HG03571 (cell line): ENCODE data around the gene DBP.
"Not testable (repeated sequence)": the region's sequence is repeated elsewhere in the genome, so short reads cannot be mapped to it uniquely, and the experiment has no call there.

Experiments used
- ATAC-seq: cut with Tn5 transposase; IDR thresholded peaks from one replicate; pipeline ENCODE4 v1.9.1; 2021; ENCODE audit not compliant: unreplicated experiment

DBP gene

GRCh38 chr19:48668332-48668731, 31.2 kb upstream of the DBP start:
- no peak for ATAC-seq

DNA sequence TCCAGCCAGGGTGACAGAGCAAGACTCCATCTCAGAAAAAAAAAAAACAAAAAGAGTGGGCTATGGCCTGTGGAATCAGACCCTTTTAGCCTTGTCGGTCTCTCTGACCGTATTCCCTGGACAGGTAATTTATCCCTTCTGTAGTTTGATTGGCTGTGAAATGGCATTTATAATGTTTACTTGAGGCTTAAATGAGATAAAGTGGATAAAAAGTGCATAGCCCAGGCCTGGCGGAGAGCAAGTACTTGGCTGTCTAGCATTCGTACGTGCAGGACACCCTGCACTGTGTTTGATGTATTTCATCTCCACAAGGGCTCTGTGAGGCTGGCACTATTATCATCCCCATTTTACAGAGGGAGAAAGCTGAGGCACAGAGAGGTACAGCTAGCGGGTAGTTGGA, 28.6 kb upstream of the DBP start:
- no peak for ATAC-seq

DNA sequence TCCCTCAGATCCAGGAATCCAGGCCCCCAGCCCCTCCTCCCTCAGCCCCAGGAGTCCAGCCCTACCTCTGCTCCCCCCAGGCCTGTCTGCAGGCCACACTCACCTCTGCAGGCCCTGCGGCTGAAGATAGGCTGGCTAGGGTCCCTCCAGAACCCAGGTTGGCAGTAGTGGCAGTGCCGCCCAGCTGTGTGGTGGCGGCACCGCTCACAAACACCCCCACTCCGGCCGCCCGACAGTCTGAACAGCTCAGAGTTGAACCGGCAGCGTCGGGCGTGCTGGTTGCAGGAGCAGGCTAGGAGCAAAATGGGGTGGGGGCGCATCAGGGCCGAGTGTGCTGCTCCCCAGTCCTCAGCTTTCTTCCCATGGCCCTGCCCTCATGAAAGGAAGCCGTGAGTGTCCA, 27.3 kb upstream of the DBP start:
- ATAC-seq = no peak

GRCh38 chr19:48663667-48664066, 26.5 kb upstream of the DBP start:
- ATAC-seq = no peak

DNA sequence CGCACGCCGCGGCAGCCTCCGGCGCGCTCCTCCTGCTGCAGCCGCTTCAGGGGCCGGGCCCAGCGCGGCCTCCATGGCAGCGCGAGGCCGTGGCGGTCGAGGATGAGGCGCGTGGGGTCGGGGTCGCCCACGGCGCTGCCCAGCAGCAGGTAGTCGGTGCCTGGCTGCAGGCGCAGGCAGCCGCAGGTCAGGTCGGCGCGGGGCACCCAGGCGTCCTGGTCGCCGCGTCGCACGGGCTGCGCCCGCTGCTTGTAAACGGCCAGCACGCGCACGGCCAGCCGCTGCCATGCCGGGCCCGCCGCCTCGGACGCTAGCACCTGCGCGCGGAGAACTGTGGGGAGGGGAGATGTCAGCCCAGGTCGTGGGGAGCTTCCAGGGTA, 24.5 kb upstream of the DBP start:
- ATAC-seq = no peak

DNA sequence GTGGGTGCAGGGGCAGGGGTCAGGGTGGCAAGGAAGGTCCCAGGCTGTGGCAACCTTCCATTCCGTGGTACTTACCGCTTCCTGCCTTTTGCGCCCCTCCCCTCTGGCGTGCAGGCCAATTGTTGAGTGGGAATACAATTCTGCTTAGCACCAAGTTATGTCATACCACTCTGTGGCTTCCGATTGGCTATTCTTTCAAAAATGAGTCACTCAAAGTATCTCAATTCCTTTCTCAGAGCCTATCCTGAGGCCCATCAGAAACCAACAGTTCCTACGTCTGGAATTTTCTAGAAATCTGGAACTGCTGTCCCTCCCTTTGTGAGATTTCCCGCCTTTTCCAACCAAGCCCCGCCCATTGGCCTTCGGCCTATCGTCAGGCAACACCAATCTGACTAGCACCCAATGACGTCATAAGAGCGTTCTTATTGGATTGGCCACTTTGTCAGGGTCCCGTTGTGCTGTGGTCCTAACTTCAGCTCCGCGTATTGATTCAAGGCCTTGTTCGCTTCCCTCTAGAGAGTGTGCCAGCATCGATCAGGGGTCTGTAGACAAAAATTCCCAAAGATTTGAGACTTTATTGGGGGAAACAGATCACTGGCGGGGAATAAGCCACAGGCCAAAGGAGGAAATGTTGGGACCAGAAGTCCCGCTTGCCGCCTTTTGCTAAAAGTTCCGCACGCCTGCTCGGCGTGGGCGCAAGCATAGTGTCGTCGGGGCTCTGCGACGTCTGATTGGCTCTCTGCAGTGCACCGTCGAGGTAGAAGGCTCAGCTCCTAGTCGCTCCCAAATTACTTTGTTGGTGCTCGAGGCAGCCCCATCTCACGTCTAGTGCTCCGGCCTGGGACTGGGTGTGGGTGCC, 23.9 kb upstream of the DBP start:
- peak; percentile 65 for ATAC-seq

DNA sequence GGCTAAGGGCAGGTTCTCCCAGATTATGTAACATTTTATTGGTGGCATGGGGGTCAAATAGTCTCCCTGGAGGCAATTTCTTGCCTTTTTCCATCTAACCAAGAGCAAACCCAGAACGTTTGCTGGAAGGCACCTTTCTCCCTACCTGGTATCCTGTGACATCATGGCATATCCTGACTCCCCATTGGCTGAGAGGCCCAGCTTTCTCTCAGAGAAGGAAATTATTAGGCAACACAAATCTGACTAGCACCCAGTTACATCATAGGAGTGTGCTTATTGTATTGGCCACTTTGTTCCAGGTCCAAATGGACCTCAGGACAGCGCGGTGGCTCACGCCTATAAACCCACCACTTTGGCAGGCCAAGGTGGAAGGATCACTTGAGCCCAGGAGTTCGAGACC, 22.6 kb upstream of the DBP start:
- no peak for ATAC-seq

DNA sequence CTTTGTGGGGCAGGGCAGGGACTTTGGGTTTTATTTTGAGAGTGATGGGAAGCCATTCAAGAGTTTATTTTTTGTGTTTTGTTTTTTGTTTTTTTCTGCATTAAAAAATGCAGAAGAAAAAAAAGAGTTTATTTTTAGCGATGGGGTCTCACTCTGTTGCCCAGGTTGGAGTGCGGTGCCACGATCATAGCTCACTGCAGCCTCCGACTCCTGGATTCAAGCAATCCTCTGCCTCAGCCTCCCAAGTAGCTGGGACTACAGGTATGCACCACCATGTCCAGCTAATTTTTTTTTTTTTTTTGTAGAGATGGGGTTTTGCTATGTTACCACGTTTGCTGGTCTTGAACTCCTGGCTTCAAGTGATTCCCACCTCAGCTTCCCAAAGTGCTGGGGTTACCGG, 21.3 kb upstream of the DBP start:
- ATAC-seq = no peak

DNA sequence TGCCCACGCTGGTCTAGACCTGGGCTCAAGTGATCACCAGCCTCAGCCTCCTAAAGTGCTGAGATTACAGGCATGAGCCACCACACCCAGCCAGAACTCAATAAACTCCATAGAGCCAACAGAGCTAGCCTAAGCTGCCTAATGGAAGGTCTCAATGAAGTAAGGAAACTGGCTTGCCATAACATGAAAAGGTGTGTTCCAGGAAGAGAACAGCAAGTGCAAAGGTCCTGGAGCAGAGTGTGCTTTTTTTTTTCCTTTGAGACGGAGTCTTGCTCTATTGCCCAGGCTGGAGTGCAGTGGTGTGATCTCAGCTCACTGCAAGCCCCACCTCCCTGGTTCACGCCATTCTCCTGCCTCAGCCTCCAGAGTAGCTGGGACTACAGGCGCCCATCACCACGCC, 20.6 kb upstream of the DBP start:
- ATAC-seq = not testable (repeated sequence)

GRCh38 chr19:48656840-48657474, 19.8 kb upstream of the DBP start:
- no peak for ATAC-seq

DNA sequence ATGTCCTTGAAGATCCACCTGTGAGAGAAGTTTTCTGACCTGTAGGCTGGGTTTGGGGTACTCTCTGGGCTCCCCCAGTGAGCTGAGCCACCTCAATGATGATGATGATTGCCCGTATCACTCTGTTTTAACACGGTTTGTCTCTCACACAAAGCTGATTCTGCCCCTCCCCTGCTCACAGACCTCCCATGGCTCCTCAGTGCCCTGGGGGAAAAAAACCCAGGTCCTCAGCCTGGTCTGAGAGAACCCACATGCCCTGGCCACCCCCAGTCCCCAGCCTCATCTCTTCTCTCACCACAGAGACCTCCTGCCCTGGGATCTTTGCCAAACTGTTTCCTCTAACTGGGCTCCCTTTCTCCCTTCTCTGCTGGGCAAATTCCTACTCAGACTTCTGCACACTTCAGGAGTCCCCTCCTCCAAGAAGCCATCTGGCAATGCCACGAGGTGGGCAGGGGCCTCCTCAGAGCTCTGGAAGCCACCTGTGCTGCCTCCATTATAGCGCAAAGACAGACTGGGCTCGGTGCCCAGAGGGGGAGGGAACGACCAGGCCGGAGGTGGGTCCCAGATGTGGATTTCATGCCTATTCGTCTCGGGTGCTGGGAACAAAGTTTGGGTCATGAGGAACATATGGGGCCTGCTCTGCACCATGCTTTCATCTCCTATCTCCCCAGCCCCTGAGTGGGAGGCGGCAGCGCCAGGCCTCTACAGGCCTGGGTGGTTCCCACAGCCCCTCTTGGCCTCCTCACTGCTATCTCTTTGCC, 17.3 kb upstream of the DBP start:
- ATAC-seq = no peak

GRCh38 chr19:48651683-48652048, 14.5 kb upstream of the DBP start:
- no peak for ATAC-seq

DNA sequence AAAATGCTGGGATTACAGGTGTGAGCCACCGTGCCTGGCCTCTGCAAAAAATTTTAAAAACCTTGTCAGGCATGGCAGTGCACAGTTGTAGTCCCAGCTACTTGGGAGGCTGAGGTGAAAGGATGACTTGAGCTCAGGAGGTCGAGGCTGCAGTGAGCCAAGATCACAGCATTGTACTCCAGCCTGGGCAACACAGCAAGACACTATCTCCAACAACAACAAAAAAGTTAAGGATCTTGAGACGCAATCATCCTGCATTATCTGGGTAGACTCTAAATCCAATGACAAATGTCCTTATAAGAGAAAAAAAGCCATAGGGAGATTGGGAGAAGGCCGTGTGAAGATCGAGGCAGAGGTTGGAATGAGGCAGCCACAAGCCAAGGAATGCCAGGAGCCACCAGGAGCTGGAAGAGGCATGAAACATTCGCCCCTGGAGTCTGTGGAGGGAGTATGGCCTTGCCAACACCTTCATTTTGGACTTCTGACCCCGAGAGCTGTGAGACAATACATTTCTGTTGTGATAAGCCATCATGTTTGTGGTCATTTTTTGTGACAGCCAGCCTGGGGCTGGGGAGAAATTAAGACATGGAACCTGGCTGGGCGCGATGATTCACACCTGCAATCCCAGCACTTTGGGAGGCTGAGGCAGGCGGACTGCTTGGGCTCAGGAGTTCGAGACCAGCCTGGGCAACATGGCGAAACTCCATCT, 13.9 kb upstream of the DBP start:
- ATAC-seq = no peak

DNA sequence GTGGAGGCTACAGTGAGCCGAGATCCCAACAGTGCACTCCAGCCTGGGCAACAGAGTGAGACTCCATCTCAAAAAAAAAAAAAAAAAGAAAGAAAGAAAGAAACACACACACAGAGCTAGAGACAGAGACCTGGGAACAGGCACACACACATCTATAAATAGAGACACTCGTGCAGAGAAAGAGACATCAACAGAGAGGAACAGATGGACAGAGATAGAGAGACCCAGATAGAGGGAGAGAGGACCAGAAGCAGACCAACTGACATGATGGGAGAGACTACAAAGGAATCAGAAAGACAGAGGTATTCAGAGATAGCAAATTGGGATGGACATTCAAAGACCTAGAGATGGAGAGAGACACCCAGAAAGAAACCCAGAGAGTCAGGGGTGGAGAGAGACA, 11.0 kb upstream of the DBP start:
- ATAC-seq = no peak

GRCh38 chr19:48646722-48647216, 9.6 kb upstream of the DBP start:
- no peak for ATAC-seq

GRCh38 chr19:48646001-48646721, 9.0 kb upstream of the DBP start, which contains the start of gene CA11:
Gene CA11 (minus strand): TSS chr19:48646187. CDS start chr19:48645632, 555 bp downstream.
- peak; percentile 75 for ATAC-seq

- no peak for ATAC-seq
Observed at GRCh38 chr19:48645620-48646000, 8.4 kb upstream of the DBP start.

- no peak for ATAC-seq
Observed at GRCh38 chr19:48644839-48645619, 7.8 kb upstream of the DBP start.

GRCh38 chr19:48644355-48644754, 7.2 kb upstream of the DBP start:
- no peak for ATAC-seq

- ATAC-seq = no peak
Observed at GRCh38 chr19:48642862-48643261, 5.7 kb upstream of the DBP start.
